ENCODE data around the gene AVPR1B.

AVPR1B gene

DNA sequence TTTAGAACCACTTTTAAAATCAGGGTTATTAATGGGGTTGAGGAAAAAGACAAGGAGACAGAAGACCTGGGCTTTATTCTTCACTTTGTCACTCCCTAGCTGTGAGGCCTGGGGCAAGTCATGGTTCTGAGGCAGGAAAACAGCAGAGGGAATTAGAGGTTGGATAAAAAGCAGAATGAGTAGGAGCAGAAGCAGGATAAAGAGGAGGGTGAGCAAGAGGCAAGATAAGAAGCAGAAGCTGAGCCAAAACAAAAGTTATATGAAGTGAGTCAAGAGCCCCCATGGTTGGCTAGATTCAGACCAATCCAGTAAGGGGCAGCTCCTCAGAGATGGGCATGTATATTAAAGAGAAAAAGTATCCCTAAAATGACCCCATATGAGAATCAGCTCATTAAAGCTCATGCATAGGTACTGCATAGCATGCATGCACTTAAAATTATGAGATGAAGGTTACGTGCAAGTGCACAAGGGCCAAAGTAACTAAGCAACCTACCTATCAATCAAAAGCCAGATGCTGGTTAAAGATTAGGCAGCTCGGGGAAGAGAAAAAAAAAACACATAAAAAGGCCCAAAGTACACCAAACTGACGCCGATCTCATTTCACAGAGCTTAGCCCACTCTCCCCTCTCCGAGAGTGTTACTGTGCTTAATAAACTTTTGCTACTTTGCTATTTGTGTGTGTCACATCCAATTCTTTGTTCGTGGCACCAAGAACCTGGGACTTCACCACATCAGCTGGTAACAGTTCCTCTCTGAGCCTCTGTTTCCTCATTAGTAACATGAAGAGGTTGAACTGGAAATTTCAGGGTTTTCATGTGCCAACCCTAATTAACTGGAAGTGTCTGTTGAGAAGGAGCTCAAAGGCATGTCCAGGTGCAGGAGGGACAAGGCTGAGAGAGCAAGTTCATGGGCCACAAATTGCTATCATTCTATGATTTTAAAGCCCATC, 2.2 kb downstream of the AVPR1B start:
- DNase-seq (ENCODE audit: low read depth): no peak
- no peak overlapping the region for H3K4me3 ChIP-seq (ENCODE audit: low read depth, low read length)

DNA sequence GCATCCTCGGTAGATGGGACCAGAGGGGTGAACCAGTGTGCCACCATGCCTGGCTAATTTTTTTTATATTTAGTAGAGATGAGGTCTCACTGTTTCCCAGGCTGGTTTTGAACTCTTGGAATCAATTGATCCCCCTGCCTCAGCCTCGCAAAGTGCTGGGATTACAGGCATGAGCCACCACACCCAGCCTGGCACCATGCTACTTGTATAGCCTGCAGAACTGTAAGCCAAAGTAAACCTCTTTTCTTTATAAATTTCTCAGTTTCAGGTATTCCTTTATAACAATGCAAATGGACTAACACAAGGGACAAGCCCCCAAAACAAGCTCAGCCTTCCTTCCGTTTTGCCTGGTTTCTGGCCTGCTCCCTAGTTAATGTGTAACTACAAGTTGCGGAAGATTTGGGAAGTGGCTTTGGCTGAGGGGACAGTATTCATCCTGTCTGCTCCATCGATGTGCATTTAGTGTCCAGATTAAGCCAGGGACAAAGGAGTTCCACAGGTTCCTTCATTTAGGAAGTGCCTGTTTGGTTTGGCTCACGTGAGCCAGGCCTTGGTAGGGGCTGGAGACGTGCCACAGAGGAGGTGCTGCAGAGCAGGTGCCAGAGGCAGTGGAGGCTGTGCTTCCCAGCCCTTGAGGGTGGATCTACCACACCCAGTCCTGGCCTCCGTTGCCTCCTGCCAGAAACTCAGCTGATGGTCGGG, 4.4 kb downstream of the AVPR1B start:
- no peak for DNase-seq (ENCODE audit: low read depth)
- H3K4me3 ChIP-seq (ENCODE audit: low read depth, low read length): no peak overlapping the region

DNA sequence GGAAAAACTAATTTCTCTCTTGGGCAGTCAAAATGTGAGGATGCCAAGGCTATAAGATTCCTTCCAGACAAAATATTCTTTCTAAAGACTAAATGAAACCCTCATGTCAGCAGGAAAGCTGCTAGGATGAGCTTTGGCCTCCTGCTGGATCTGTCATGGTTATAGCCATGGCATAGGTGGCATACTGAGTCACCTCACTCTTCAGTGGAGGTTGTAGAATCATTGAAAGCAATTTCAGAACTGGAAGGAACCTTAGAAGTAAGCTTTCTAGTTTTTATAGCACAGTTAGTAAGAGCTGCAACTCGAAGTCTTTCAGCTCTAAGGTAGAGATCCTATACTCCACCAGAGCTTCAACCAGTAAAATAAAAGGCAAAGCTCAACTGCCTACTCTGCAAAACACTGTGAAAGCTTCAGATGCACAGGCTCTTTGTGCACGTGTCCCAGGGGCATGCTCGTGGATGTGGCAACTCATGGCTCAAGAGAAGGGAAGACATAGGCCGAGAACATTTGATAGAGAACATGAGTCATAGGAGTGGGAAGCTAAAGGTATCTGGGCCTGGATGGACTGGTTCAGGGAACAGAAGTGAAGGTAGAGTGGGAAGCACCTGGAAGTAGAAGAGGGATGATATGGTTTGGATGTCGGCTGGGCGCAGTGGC, 5.8 kb downstream of the AVPR1B start:
- DNase-seq (ENCODE audit: low read depth): no peak
- H3K4me3 ChIP-seq (ENCODE audit: low read depth, low read length): no peak overlapping the region

DNA sequence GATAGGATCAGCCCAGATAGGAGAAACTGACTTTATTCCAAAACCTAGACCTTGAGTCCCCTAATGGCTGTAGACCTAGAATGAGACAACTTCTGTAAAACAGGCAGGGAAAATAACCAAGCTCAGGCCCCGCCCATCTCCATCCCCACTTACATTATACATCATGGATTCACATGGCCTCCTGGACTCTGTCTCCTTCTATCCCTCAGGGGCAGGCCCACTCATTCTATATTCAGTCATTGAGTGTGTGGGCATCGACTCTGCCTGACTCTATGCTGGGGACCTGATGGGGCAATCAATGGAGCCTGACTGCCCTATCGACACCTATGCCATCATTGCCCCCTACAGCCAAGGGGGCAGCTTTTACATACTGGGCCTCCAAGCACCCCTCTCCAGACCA, 6.4 kb downstream of the AVPR1B start:
- H3K4me3 ChIP-seq (ENCODE audit: low read depth, low read length): no peak overlapping the region
- DNase-seq (ENCODE audit: low read depth): no peak

DNA sequence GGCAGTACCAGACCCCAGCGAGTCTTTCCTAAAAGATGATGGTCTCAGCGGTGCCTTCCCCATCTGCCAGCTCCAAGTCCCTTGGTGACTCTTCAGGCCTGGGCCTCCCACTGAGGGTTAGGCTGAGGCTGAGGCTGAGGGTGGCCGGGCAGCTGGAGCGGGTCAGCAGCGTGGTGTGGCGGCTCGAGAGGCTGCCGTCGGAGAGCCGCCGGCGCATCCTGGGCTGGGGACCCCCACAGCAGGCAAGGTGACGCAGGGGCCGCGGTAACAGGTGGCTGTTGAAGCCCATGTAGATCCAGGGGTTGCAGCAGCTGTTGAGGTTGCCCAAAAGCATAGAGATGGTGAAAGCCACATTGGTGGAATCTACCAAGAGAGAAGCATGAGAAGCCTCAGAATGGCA, 7.0 kb downstream of the AVPR1B start:
- no peak overlapping the region for H3K4me3 ChIP-seq (ENCODE audit: low read depth, low read length)
- DNase-seq (ENCODE audit: low read depth): no peak

DNA sequence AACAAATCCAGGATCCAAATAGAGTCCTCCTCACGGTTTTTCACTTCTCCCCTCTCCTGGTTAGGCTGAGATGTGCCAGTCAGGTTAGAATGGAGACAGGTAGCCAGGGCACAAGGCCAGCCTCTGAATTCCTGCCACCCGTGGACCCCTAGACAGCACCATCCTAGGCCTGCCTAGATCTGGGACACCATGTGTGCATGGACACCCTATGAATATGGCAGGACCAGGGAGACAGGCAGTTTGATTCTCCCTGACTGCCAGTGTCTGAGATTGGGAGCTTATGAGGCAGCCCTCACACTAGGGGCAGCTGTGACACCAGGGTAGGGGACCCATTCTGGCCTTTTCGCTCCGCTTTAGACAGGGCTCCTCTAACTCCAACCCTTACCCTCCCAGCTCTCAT, 7.5 kb downstream of the AVPR1B start:
- DNase-seq (ENCODE audit: low read depth): no peak

DNA sequence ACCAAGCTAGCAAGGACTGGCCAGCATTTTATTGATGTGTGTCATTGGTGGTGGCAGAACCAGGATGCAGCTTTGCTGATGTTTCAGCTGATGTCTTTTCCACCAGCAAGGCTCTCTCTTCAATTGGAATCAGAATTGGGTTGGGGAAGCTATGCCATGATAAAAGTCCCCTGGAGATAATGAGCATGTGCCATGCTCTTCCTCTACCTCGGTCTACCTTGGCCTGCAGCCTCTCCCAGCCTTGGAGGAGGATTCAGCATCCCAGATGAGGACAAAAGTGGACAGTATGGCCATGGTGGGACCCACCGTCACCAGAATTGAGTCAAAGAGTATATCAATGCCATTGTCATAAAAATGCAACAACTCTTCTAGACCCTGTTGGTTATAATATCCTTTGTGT, 8.6 kb downstream of the AVPR1B start:
- no peak overlapping the region for H3K4me3 ChIP-seq (ENCODE audit: low read depth, low read length)
- DNase-seq (ENCODE audit: low read depth): no peak

More for the DNA sequence above, 7.5 kb downstream of the AVPR1B start:
- no peak overlapping the region for H3K4me3 ChIP-seq (ENCODE audit: low read depth, low read length)

DNA sequence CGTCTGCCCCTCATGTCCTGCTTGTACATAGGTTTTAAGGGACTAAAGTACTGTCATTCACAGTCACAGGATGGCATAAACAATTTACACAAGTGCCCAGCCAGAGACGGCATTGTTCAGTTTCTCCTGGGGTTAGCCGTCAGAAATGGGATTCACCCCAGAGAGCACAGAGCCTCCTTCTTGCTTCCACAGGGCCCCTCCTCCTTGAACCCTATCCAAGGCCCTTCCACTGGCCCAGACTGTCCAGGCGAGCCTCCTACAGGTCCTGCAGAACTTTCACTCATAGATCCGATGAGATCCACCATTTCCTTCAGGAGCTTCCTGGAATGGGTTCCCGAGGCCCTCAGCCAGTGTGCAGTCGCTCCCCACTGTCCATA, 10.0 kb downstream of the AVPR1B start:
- no peak for DNase-seq (ENCODE audit: low read depth)
- H3K4me3 ChIP-seq (ENCODE audit: low read depth, low read length): no peak overlapping the region

DNA sequence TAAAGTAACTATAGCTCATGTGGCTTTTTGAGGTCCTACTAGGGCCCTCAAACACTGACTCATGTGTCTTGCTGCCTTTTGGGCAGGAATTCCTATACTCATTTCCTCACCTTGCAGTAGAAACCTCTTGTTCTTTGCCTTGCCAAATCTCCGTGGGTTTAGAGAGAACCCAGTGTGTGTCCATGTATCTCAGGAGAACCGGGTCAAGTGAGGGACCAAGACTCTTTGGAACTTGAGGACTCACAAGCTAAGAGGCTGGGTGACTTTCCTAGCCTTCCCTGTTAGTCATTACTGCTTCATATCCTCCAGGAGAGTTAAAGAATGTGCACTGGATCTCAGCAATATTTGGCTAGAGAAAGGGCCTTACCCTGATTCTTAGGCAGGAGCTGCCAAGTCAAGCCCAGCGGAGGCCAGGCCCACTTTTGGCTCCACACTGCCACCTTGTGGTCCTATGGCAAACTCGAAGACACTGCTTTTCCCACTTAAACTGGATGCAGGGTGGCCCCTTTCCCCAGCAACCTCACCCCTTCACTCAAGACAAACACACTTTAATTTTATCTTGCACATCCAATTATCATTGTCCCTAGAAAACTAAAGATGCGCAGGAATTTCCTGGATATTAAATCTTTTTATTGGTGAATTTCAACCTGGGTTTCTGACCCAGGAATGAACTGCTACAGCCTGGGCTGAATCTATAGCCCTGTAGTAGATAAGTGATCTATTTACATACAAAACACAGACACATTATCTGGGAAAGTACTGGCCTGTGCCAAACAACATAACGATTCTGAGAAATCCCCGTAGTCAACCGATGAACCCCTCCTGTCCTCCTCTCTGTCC, 10.6 kb downstream of the AVPR1B start:
- H3K4me3 ChIP-seq (ENCODE audit: low read depth, low read length): no peak overlapping the region
- DNase-seq (ENCODE audit: low read depth): peak; percentile 49

DNA sequence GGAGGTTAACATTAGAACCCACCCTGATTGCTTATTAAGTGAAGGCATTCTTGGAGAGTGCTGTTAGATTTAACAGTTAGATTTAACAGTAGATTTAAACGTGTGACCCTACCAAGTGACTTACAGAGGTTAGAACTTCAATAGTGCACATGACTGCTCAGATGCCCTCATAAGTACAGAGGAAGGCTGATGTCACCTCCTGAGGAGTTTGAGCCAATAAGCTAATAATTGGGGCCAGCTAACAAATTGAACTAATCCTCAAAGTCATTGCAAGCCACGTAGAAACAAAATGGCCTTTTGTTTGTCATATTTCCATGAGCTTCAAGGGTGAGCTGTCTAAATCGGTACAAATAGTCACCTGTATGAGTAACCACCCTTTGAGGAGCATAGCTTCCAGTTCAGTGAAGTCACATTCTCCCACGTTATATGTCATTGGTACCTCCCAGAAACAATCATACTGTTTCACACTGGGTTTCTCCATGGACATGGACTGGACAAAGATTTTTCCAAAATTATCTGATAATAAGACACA, 11.7 kb downstream of the AVPR1B start:
- H3K4me3 ChIP-seq (ENCODE audit: low read depth, low read length): no peak overlapping the region
- DNase-seq (ENCODE audit: low read depth): no peak

DNA sequence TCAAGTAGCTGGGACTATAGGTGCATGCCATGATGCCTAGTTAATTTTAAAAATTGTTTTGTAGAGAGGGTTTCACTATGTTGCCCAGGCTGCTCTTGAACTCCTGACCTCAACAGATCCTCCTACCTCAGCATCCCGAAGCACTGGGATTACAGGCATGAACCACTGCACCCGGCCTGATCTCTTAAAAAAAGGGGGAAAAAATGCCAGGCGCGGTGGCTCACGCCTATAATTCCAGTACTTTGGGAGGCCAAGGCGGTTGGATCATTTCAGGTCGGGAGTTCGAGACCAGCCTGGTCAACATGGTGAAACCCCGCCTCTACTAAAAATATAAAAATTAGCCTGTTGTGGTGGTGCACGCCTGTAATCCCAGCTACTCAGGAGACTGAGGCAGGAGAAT, 13.2 kb downstream of the AVPR1B start:
- no peak overlapping the region for H3K4me3 ChIP-seq (ENCODE audit: low read depth, low read length)
- no peak for DNase-seq (ENCODE audit: low read depth)

DNA sequence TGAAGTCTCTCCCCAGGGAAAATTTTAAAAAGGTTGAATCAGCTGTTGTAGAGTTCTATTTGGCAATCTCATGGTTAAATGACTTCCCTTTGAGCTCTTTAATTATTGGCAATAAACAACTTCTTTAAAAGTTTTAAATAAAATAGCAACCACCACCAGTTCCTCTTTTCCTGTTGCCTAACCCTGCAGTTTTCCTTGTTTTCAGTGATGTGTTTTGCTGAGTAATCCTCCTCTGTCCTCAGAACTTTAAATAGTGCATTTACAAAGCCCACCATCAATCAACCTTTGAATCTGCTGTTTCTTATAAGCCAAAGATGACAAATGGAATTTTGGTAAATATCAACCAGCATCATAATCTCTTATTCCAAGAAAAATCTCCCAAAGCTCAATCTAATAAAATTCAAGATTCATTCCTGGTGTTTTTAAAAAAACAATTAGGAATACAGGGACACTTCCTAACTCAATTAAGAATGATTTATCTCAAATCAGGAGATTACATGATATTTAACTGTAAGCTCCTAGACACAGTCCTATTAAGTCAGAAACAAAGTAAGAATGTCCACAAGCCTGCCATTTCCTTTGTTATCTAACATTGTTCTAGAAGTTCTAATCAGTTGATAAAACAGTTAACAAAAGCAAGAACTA, 14.8 kb downstream of the AVPR1B start:
- no peak for DNase-seq (ENCODE audit: low read depth)
- no peak overlapping the region for H3K4me3 ChIP-seq (ENCODE audit: low read depth, low read length)

DNA sequence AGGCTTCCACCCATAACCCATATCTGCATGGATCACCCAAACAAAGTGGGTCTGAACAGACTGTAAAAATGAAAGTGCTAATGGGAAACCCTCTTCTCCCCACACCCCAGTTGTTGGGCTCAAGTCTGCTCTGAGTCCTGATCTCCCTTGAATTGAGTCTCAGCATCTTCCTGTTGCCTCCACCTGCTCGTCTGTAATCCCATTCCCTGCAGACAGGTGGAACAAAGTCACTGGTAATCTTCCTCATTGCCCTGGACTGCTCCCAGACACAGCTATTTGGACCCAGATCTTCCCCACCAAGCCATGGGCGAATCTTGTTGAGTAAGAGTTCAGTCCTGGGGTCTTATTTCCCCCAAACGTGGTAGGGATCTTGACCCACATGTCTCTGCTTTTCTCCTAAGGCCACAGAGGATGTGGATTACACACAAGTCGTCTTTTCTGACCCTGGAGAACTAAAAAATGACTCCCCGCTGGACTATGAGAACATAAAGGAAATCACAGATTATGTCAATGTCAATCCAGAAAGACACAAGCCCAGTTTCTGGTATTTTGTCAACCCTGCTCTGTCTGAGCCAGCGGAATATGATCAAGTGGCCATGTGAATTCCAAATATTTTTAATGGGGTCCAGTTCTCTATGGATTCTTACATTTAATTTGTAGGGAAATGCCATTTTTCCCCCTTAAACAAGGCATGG, 15.7 kb downstream of the AVPR1B start:
- DNase-seq (ENCODE audit: low read depth): no peak
- no peak overlapping the region for H3K4me3 ChIP-seq (ENCODE audit: low read depth, low read length)

DNA sequence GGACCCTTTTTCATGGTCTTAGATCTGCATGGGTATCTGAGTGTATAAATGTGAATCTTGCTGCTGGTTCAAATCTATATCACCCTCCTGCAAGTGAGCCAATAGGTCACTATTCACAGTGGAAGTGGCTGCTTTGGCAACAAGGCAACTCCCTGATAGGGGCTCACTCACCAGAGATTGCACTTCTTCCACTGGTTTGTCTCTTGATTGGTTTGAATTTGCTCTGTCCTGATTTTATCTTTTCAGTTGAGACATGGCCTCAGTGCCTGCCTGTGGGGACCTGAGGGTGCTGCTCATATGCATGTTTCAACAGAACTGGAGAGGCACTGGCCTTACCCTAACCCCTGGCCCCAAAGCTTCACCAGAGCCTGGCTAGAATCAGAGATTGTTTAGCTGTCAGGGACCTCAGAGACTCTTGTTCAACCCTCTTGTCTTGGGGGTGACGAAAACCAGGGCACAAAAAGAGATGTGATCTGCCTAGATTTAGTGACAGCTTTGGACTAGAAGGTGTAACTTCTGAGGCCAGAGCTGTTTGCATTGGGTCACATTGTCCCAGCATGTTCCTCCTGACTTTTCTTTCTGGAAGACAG, 16.9 kb downstream of the AVPR1B start:
- DNase-seq (ENCODE audit: low read depth): no peak
- no peak overlapping the region for H3K4me3 ChIP-seq (ENCODE audit: low read depth, low read length)

DNA sequence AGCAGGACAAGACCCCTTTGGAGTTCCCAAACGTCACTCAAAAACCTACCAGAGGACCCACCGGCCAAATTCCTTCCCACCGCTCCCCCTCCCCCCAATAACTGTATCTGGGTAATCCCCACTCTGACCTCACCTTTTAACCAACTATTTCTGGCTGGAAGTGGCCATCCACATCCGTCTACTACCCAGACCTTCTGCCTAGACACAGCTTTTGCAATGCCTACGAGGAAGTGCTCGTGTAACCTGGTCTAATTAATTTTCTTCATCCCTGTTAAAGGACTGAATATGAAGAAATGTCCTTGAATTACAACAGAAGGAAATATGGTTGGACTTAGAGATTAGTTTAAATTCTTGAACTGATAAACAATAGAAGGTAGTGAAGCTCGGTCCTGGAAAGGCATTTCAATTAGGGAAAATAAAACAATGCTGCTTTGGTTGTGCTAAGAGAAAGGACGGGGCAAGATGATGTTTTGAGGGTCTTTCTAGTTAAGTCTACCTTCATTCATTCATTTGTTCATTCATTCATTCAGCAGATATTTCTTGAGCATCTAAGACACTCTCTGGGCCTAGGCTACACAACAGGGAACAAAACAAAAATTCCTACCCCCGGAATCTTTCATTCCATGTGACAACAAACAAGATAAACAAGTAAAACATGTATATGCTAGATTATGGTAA, 18.8 kb downstream of the AVPR1B start:
- no peak overlapping the region for H3K4me3 ChIP-seq (ENCODE audit: low read depth, low read length)
- DNase-seq (ENCODE audit: low read depth): no peak

DNA sequence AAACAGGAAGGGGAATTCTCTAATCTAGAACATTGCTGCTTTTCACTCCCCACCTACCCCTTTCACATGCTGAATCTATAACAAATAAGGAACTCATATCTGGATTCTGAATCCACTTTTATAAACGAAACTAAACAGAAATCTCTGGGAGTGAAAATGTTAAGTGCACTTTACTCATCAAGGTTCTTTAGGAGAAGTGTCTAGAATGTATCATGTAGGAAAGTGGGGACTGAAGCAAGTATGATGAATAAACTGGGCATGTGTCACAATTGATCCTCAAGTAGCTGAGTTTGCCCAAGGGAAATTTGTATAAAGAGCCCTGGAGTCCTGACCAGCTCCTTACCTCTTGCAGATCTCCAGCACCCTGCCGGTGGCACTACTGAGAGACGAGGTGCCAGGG, 19.8 kb downstream of the AVPR1B start:
- H3K4me3 ChIP-seq (ENCODE audit: low read depth, low read length): no peak overlapping the region
- DNase-seq (ENCODE audit: low read depth): no peak

DNA sequence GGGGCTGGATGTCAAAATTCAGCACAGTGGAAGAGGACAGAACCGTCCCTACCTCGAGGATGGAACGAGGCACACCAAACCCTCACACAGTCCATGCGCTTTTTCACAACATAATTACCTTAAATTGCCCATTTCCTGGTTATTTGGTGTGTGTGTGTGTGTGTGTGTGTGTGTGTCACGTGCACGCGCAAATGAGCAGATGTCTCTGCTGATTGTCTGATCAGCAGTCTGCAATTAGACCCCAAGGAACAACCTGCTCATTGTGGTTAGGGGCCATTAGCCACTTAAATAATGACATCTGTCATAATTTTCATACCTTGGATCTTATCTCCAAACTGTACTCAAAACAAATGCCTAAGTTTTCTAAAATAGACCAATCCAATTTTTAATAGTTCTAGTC, 23.2 kb downstream of the AVPR1B start:
- DNase-seq (ENCODE audit: low read depth): no peak
- no peak overlapping the region for H3K4me3 ChIP-seq (ENCODE audit: low read depth, low read length)
